K562 (cell line): ENCODE data around the gene FBL. TPM values are rescaled to one million over a fixed set of nuclear protein-coding genes. Genes with fewer than 3 reads are reported as not detected.
A peak's percentile ranks its signal among the peaks of the same experiment; 100 is the strongest.

Experiments
- ATAC-seq: fragments of 200-7000 bp; cut with Tn5 transposase; 3 replicates; pipeline ENCODE4 v1.9.1; 2020; ENCODE audit warnings: moderate library complexity
- BruUV-seq: library from RNA; stranded (reverse); fragments of 400-500 nt; replicated peaks from 2 replicates; lab custom pipeline; 2021; lab: Mats Ljungman, UMichigan
- CTCF ChIA-PET: fragments of 300-600 bp; formaldehyde crosslinking; extraction: SDS; loops from one replicate; lab custom pipeline; 2021; ENCODE audit warnings: low intra/inter-chr PET ratio; lab: Yijun Ruan, JAX
- POLR2A ChIA-PET: fragments of 300-600, 350-650 bp; sonication (Branson Sonifier 250); formaldehyde crosslinking; extraction: SDS; loops from one replicate; lab custom pipeline; 2021; ENCODE audit warnings: antibody characterized with exemption, inconsistent platforms; lab: Yijun Ruan, JAX
- DNase-seq, 4 experiments: peaks; one replicate each; pipeline versions ENCODE4 v3.0.0 to v3.0.0-alpha.2; 2011 to 2018; ENCODE audit warnings: low spot score in 3 of 4, mixed read lengths in 3 of 4; ENCODE audit errors: extremely low read depth in 1 of 4
- FAIRE-seq: peaks from 2 replicates; lab custom pipeline; 2011; peaks lifted over from hg19 to GRCh38; lab: Jason Lieb, UNC
- H2AFZ ChIP-seq: 2 replicates; pipeline ENCODE4 v1.6.0; 2011; ENCODE audit warnings: low read depth, low read length, control low read depth, inconsistent platforms
- H3K27ac ChIP-seq: fragments of 200-600 bp; 3 replicates; pipeline ENCODE4 v1.8.0; 2011; ENCODE audit warnings: low read depth, mild to moderate bottlenecking, control low read depth, inconsistent platforms, low read length, moderate library complexity, mixed read lengths; ENCODE audit errors: extremely low read depth
- H3K27me3 ChIP-seq, 2 experiments: fragments of 300-600 bp in 1 of 2; 2 replicates in 1 of 2; 3 replicates in 1 of 2; pipeline versions ENCODE4 v1.6.0 to v1.8.0; 2011; ENCODE audit warnings: inconsistent platforms in 2 of 2, low read length in 2 of 2, mild to moderate bottlenecking in 1 of 2, mixed read lengths in 1 of 2, moderate library complexity in 1 of 2; ENCODE audit not compliant: control insufficient read depth in 2 of 2, insufficient read depth in 2 of 2
- H3K36me3 ChIP-seq: fragments of 300-600 bp; 3 replicates; pipeline ENCODE4 v1.8.0; 2011; ENCODE audit warnings: mild to moderate bottlenecking, low read length, inconsistent platforms; ENCODE audit not compliant: control insufficient read depth, insufficient read depth
- H3K4me1 ChIP-seq, 2 experiments: fragments of 200-600 bp in 1 of 2; replicated peaks in 1 of 2; 2 replicates in 1 of 2; 3 replicates in 1 of 2; pipeline versions ENCODE4 v1.5.1 to v1.8.0; 2011; ENCODE audit warnings: inconsistent platforms in 2 of 2, low read length in 2 of 2, mild to moderate bottlenecking in 1 of 2, mixed read lengths in 1 of 2, moderate library complexity in 1 of 2; ENCODE audit not compliant: control insufficient read depth in 2 of 2, insufficient read depth in 2 of 2
- H3K4me2 ChIP-seq: 2 replicates; pipeline ENCODE4 v1.6.1; 2011; ENCODE audit warnings: low read length, control low read depth, inconsistent platforms, mixed read lengths; ENCODE audit not compliant: insufficient read depth
- H3K4me3 ChIP-seq: fragments of 200-600 bp; sonication (generic), shearing (Covaris generic); 2 replicates; pipeline ENCODE4 v1.5.1; 2016; ENCODE audit warnings: control low read depth, inconsistent platforms
- H3K79me2 ChIP-seq: fragments of 200-600 bp; 3 replicates; pipeline ENCODE4 v1.8.0; 2011; ENCODE audit warnings: low read length, inconsistent platforms; ENCODE audit not compliant: control insufficient read depth, insufficient read depth
- H3K9ac ChIP-seq, 2 experiments: 2 replicates each; pipeline versions ENCODE4 v1.6.0 to v1.6.1; 2011; ENCODE audit warnings: low read depth in 2 of 2, low read length in 2 of 2, control low read depth in 1 of 2, inconsistent platforms in 1 of 2, mild to moderate bottlenecking in 1 of 2, mixed read lengths in 1 of 2; ENCODE audit not compliant: insufficient read depth in 1 of 2
- H3K9me1 ChIP-seq: one replicate; pipeline ENCODE4 v1.6.0; 2011; ENCODE audit warnings: inconsistent platforms, mild to moderate bottlenecking, low read length, moderate library complexity; ENCODE audit not compliant: control insufficient read depth, insufficient read depth
- H3K9me3 ChIP-seq: replicated peaks from 2 replicates; pipeline ENCODE4 v1.5.1; 2011; ENCODE audit warnings: low read depth, low read length, inconsistent platforms; ENCODE audit not compliant: control insufficient read depth, insufficient read depth
- H4K20me1 ChIP-seq: replicated peaks from 2 replicates; pipeline ENCODE4 v1.6.1; 2011; ENCODE audit warnings: low read length, inconsistent platforms, mixed read lengths; ENCODE audit not compliant: control insufficient read depth, insufficient read depth
- CEBPG ChIP-seq, 3 experiments: fragments of 200-800 bp in 1 of 3; sonication (Bioruptor generic) in 1 of 3; sonication (generic) in 1 of 3; formaldehyde crosslinking in 1 of 3; IDR thresholded peaks in 2 of 3; conservative IDR thresholded peaks in 1 of 3; 2 replicates each; pipeline versions ENCODE4 v1.6.1 to v1.8.0; 2016 to 2022; ENCODE audit warnings: missing compliant biosample characterization in 2 of 3, missing genetic modification characterization in 2 of 3, mild to moderate bottlenecking in 1 of 3, missing genetic modification reagents in 1 of 3
- MEIS2 ChIP-seq: fragments of 450-650 bp; IDR thresholded peaks from 2 replicates; pipeline ENCODE4 v1.6.1; 2014; ENCODE audit warnings: mild to moderate bottlenecking; ENCODE audit not compliant: partially characterized antibody
- ZNF146 ChIP-seq: IDR thresholded peaks from one replicate; pipeline ENCODE4 v1.6.1; 2018; ENCODE audit warnings: missing compliant biosample characterization; ENCODE audit not compliant: unreplicated experiment
- WGBS: fragments of 100-300 bp; shearing (Covaris generic); methylation state at CpG from one replicate; pipeline ENCODE4 v1.1.6; 2016; ENCODE audit warnings: low coverage, mixed read lengths; ENCODE audit not compliant: insufficient coverage; ENCODE audit errors: missing lambda C conversion rate; 5-methylcytosine and 5-hydroxymethylcytosine counted together
- in situ Hi-C: fragments of 300-500 bp; cut with MboI; formaldehyde crosslinking; loops from 4 replicates; pipeline ENCODE4 v1.15.0; 2018; ENCODE audit warnings: inconsistent platforms, mixed read lengths
- intact Hi-C: fragments of 100-400 bp; cut with micrococcal nuclease; formaldehyde crosslinking; loops from 2 replicates; pipeline ENCODE4 v1.14.2; 2022
- polyA plus RNA-seq, 8 experiments: library from polyadenylated mRNA; depleted of rRNA in 4 of 8; stranded (reverse) in 5 of 8; unstranded in 3 of 8; fragments of >200 nt; fragmentation: Nextera tagmentation in 2 of 8; fragmentation: Illumina TruSeq in 1 of 8; extraction: Ambion mirVana in 2 of 8; extraction: Trizol in 1 of 8; gene quantifications; 2 replicates each; pipeline versions ENCODE4 v1.2.1 to v1.2.3, GENCODE V29; 2011 to 2014; ENCODE audit warnings: inconsistent platforms in 1 of 8, missing spikeins in 1 of 8
- total RNA-seq, 7 experiments: library from RNA; depleted of rRNA in 6 of 7; stranded (reverse); fragments of >200 nt in 6 of 7; fragmentation: Illumina TruSeq in 2 of 7; extraction: Trizol in 2 of 7; gene quantifications; 2 replicates each; pipeline versions ENCODE4 v1.2.1 to v1.2.3, GENCODE V29; 2011 to 2021; ENCODE audit warnings: low replicate concordance in 1 of 7
- TF ChIP-seq, protein P1 (sequence below), 2 experiments: fragments of 450-650 bp in 1 of 2; sonication (generic) in 1 of 2; formaldehyde crosslinking in 1 of 2; IDR thresholded peaks in 1 of 2; conservative IDR thresholded peaks in 1 of 2; 2 replicates each; pipeline versions ENCODE4 v1.6.1 to v1.8.1; 2016 to 2023; ENCODE audit warnings: mild to moderate bottlenecking in 2 of 2, moderate library complexity in 2 of 2, inconsistent platforms in 1 of 2, missing genetic modification reagents in 1 of 2
- TF ChIP-seq, protein P2 (sequence below): sonication (generic); formaldehyde crosslinking; IDR thresholded peaks from 2 replicates; pipeline ENCODE4 v1.8.1; 2023; ENCODE audit warnings: mild to moderate bottlenecking, missing genetic modification reagents

Gene FBL
- total and polyA plus RNA-seq, 9 of the 15 experiments (the other 6 are each of a cell fraction or from before 2014, with no cell fraction given), result 201 to 1,696 (median 696) TPM

DNA sequence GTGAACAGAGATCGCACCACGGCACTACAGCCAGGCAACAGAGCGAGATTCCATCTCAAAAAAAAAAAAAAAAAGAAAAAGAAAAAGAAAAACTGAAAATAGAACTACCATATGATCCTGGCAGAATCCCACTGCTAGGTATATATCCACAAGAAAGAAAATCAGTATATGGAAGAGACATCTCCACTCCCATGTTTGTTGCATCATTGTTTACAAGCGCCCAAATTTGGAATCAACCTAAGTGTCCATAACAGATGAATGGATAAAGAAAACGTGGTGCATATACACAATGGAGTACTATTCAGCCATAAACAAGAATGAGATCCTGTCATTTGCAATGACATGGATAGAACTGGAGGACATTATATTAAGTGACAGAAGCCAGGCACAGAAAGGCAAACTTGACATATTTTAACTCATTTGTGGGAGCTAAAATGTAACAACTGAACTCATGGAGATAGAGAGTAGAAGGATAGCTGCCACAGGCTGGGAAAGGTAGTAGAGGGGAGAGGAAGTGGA, 38.3 kb downstream of the FBL start:
- Histone ChIP-seq H3K9ac (no peak overlapping the region), H3K4me2 (no peak overlapping the region), H3K9me1 (no peaks in the 10 kb centered on the region), H3K36me3 (no peaks in the 10 kb centered on the region), H3K27ac (no peak overlapping the region), H3K79me2 (no peaks in the 10 kb centered on the region), H3K9me3 (no peaks in the 10 kb centered on the region), H2AFZ (no peak overlapping the region), H3K4me1 (no peaks in the 10 kb centered on the region), H4K20me1 (no peaks in the 10 kb centered on the region), H3K4me3 (no peak overlapping the region)
- WGBS, result 0% methylated on average over 2 of the region's 5 CpGs
- no TSS peak for BruUV-seq
- in situ Hi-C loops, result no loop called here
- ChIA-PET POLR2A (interaction anchor here (0.7 to 1.2 kb wide), 2 partner anchors 47 to 246 kb away, joined by 3 read pairs; no protein-coding TSS in a partner anchor), CTCF (interaction anchor here (0.6 kb wide), 1 partner anchor 37 kb away, joined by 4 read pairs; no protein-coding TSS in a partner anchor)
- DNase-seq, result no peak
- intact Hi-C loops, result no loop called here
- TF ChIP-seq CEBPG (CRISPR knock-in tag; IDR thresholded peaks at IDR 0.05), result no peak
- peak in 1 of 2 experiments; percentile 59; a peak in 2 of 4 replicates for TF ChIP-seq CEBPG (tag; conservative IDR thresholded peaks at IDR 0.05 in 1 of 2, IDR thresholded peaks at IDR 0.05 in 1 of 2)
- peak; percentile 38 for TF ChIP-seq ZNF146 (CRISPR knock-in tag)
- TF ChIP-seq, protein P1, sequence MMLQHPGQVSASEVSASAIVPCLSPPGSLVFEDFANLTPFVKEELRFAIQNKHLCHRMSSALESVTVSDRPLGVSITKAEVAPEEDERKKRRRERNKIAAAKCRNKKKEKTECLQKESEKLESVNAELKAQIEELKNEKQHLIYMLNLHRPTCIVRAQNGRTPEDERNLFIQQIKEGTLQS (IDR thresholded peaks at IDR 0.05), result 0 out of 2 replicates have a peak, but pooled peaks have one; percentile 34
- TF ChIP-seq, protein P1 (CRISPR knock-in tag; conservative IDR thresholded peaks at IDR 0.05), result no peak
- TF ChIP-seq, protein P2, sequence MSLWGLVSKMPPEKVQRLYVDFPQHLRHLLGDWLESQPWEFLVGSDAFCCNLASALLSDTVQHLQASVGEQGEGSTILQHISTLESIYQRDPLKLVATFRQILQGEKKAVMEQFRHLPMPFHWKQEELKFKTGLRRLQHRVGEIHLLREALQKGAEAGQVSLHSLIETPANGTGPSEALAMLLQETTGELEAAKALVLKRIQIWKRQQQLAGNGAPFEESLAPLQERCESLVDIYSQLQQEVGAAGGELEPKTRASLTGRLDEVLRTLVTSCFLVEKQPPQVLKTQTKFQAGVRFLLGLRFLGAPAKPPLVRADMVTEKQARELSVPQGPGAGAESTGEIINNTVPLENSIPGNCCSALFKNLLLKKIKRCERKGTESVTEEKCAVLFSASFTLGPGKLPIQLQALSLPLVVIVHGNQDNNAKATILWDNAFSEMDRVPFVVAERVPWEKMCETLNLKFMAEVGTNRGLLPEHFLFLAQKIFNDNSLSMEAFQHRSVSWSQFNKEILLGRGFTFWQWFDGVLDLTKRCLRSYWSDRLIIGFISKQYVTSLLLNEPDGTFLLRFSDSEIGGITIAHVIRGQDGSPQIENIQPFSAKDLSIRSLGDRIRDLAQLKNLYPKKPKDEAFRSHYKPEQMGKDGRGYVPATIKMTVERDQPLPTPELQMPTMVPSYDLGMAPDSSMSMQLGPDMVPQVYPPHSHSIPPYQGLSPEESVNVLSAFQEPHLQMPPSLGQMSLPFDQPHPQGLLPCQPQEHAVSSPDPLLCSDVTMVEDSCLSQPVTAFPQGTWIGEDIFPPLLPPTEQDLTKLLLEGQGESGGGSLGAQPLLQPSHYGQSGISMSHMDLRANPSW (CRISPR knock-in tag), result no peak
- TF ChIP-seq MEIS2, result no peak
- TF ChIP-seq, all 486 proteins: peak for 3
- H3K27me3 ChIP-seq, result peaks cover 7 to 44% of the 10 kb centered on the region in 2 experiments; a peak in 2 of 5 replicates
- ATAC-seq (no peak), FAIRE-seq (no peak)
